NT2/D1 (cell line): Measurements from ENCODE around the gene CD1D.

Experiments
- DNase-seq: peaks from one replicate; pipeline ENCODE4 v3.0.0-alpha.2; 2011; ENCODE audit warnings: low read depth, low spot score
- H3K27me3 ChIP-seq: 2 replicates; pipeline ENCODE4 v1.6.0; 2011; ENCODE audit warnings: mild to moderate bottlenecking; ENCODE audit not compliant: insufficient read length, insufficient read depth
- H3K36me3 ChIP-seq: 2 replicates; pipeline ENCODE4 v1.6.1; 2011; ENCODE audit warnings: mild to moderate bottlenecking, low read length, mixed read lengths; ENCODE audit not compliant: insufficient read depth, insufficient read length
- H3K4me1 ChIP-seq: 2 replicates; pipeline ENCODE4 v1.5.1; 2011; ENCODE audit not compliant: insufficient read depth, insufficient read length
- H3K4me3 ChIP-seq: 2 replicates; pipeline ENCODE4 v1.5.1; 2011; ENCODE audit warnings: low read depth; ENCODE audit not compliant: insufficient read length
- H3K9ac ChIP-seq: 2 replicates; pipeline ENCODE4 v1.6.0; 2011; ENCODE audit warnings: low read depth; ENCODE audit not compliant: insufficient read length
- H3K9me3 ChIP-seq: 2 replicates; pipeline ENCODE4 v1.5.1; 2011; ENCODE audit warnings: mild to moderate bottlenecking, low read length; ENCODE audit not compliant: insufficient read depth
- SUZ12 ChIP-seq: IDR thresholded peaks from 2 replicates; pipeline ENCODE4 v1.6.1; 2011; ENCODE audit not compliant: insufficient read length, insufficient read depth; ENCODE audit errors: extremely low read depth
- YY1 ChIP-seq: IDR thresholded peaks from 2 replicates; pipeline ENCODE4 v1.6.1; 2011; ENCODE audit not compliant: insufficient read length, insufficient read depth
- ZNF274 ChIP-seq: IDR thresholded peaks from 2 replicates; pipeline ENCODE4 v1.6.1; 2011; ENCODE audit warnings: mild to moderate bottlenecking, low read depth, low read length

Gene CD1D

GRCh38 chr1:158177700-158178450, 2.8 kb upstream of the CD1D start:
- H3K9me3 ChIP-seq: peaks cover 9% of the 10 kb centered on the region; the same call in 1 of the 2 replicates
- H3K4me3 ChIP-seq: no peak overlapping the region
- no peak overlapping the region for H3K9ac ChIP-seq
- no peak for TF ChIP-seq SUZ12
- TF ChIP-seq YY1: no peak
- TF ChIP-seq ZNF274: no peak
- H3K36me3 ChIP-seq: no peaks in the 10 kb centered on the region
- peaks cover 2% of the 10 kb centered on the region for H3K4me1 ChIP-seq
- peak; percentile 57 for DNase-seq
- peaks cover 63% of the 10 kb centered on the region for H3K27me3 ChIP-seq

- no peak for DNase-seq
- peaks cover 79% of the 10 kb centered on the region for H3K27me3 ChIP-seq
These were observed 1.2 kb upstream of the CD1D start for GRCh38 chr1:158179301-158180041.

GRCh38 chr1:158181577-158181922, 855 bp downstream of the CD1D start:
- Histone ChIP-seq H3K4me3 (peak overlapping the region; percentile 66), H3K9me3 (peaks cover 7% of the 10 kb centered on the region; the same call in 1 of the 2 replicates), H3K27me3 (peaks cover 81% of the 10 kb centered on the region), H3K36me3 (no peaks in the 10 kb centered on the region), H3K9ac (no peak overlapping the region), H3K4me1 (peaks cover 5% of the 10 kb centered on the region)
- TF ChIP-seq YY1 (no peak), SUZ12 (no peak)
- no peak for DNase-seq

More at GRCh38 chr1:158179301-158180041, 1.2 kb upstream of the CD1D start:
- Histone ChIP-seq H3K4me1 (peaks cover 2% of the 10 kb centered on the region), H3K36me3 (no peaks in the 10 kb centered on the region), H3K4me3 (no peak overlapping the region), H3K9ac (no peak overlapping the region), H3K9me3 (peaks cover 9% of the 10 kb centered on the region; the same call in 1 of the 2 replicates)
- TF ChIP-seq SUZ12: no peak
- no peak for TF ChIP-seq ZNF274
- TF ChIP-seq YY1: no peak

GRCh38 chr1:158185770-158186169, 5.1 kb downstream of the CD1D start:
- peaks cover 45% of the 10 kb centered on the region for H3K27me3 ChIP-seq
- no peaks in the 10 kb centered on the region; the same call in 1 of the 2 replicates for H3K9me3 ChIP-seq
- peak; percentile 67 for DNase-seq
- peaks cover 6% of the 10 kb centered on the region for H3K4me1 ChIP-seq
- H3K36me3 ChIP-seq: no peaks in the 10 kb centered on the region
- H3K4me3 ChIP-seq: no peak overlapping the region
- peak overlapping the region; percentile 2 for H3K9ac ChIP-seq
- TF ChIP-seq ZNF274: no peak
- TF ChIP-seq YY1: no peak
- TF ChIP-seq SUZ12: no peak

GRCh38 chr1:158186180-158186579, 5.5 kb downstream of the CD1D start:
- Histone ChIP-seq H3K4me1 (peaks cover 6% of the 10 kb centered on the region), H3K9ac (peak overlapping the region; percentile 2), H3K9me3 (no peaks in the 10 kb centered on the region; the same call in 1 of the 2 replicates), H3K4me3 (no peak overlapping the region), H3K27me3 (peaks cover 41% of the 10 kb centered on the region), H3K36me3 (no peaks in the 10 kb centered on the region)
- TF ChIP-seq YY1 (no peak), ZNF274 (no peak), SUZ12 (no peak)
- DNase-seq: no peak

GRCh38 chr1:158188611-158189010, 7.9 kb downstream of the CD1D start:
- Histone ChIP-seq H3K4me3 (no peak overlapping the region), H3K4me1 (peaks cover 6% of the 10 kb centered on the region), H3K27me3 (peaks cover 16% of the 10 kb centered on the region), H3K36me3 (no peaks in the 10 kb centered on the region), H3K9ac (no peak overlapping the region), H3K9me3 (no peaks in the 10 kb centered on the region; the same call in 1 of the 2 replicates)
- TF ChIP-seq SUZ12 (no peak), ZNF274 (no peak), YY1 (no peak)
- DNase-seq: no peak

- Histone ChIP-seq H3K27me3 (peaks cover 6% of the 10 kb centered on the region), H3K4me1 (peaks cover 6% of the 10 kb centered on the region), H3K36me3 (no peaks in the 10 kb centered on the region), H3K4me3 (no peak overlapping the region), H3K9ac (no peak overlapping the region), H3K9me3 (no peaks in the 10 kb centered on the region; the same call in 1 of the 2 replicates)
- DNase-seq: no peak
- no peak for TF ChIP-seq ZNF274
- no peak for TF ChIP-seq SUZ12
- no peak for TF ChIP-seq YY1
These were observed 8.9 kb downstream of the CD1D start for GRCh38 chr1:158189624-158190023.
